HTERT RPE-1 (cell line): ENCODE data around the gene KAZN.

Experiments
- in situ Hi-C: fragments of 300-500 bp; cut with MboI; formaldehyde crosslinking; loops from 4 replicates; pipeline ENCODE4 v1.14.3; 2020; ENCODE audit warnings: low sequenced_read_pairs

The KAZN gene

DNA sequence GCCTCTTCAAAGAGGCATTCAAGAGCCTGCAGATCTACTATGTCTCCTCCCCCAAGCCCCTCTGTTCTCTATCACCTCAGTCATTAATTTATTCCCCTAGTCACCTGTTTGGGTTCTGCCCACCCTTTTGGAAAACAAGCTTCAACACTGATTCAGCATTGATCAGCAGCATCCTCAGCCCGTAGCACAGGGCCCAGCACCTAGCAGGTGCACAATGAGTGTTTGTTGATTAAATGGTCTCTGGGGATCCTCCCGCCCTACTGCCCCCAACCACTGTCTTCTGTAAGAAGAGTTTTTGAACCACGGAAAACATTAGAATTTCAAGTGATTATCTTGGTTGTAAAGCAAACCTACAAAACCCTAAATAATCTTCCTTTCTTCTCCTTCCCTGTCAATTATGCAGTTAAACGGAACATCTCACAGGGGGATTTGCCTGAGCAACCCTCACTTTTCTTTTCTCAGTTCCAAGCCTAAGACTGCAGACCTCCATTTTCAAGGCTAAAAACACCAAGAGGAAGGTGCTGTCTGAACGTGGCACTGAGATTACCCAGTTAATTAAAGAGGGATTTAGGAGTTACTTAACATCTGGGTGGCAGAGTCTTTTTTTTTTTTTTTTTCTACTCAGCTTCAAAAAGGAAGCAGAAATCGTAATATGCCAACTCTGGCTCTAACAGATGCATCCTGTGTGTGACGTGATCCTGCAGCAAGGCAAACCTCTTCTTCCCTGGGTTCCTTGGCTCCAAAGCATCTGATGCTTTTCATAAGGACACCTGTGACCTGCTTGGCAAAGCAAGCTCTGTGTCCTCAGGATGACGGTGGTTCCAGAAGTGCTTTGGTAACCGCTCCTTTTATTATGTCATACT is 163.0 kb downstream of the KAZN start:
- in situ Hi-C loops = no loop called here

DNA sequence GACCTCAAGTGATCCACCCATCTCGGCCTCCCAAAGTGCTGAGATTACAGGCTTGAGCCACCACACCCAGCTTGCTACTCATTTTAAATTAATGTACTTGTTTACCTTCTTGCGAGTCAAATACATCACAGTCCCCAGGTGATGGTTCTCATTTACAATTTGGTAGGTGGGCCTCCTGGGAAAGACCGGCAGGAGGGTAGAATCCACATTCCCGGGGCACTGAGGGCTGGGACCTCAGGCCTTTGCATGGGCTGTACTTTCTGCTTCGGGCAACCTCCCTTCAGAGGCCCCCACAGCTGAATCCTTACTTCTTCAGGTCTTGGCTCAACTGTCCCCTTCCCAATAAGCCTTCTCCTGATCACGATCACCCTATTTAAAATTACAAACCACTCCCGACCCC is 165.5 kb downstream of the KAZN start:
- in situ Hi-C loops = no loop called here

DNA sequence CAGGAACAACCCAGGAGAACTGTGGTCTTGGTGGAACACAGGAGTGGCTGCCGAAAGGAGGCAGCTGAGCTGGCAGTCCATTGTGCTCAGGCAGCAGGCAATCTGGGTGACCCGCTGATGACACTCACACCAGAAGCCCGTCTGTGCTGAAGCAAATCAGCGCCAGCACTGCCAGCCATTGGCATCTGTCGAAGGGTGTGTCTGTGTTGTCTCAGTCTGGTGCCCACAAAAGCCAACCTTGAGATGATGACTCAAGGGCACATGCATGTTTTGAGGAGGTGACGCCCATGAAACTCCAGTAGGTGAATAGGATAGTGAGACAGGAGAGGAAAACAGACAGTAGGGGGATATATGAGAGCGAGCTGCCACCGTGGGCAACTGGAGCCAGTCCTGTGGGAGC is 167.3 kb downstream of the KAZN start:
- in situ Hi-C loops = no loop called here

DNA sequence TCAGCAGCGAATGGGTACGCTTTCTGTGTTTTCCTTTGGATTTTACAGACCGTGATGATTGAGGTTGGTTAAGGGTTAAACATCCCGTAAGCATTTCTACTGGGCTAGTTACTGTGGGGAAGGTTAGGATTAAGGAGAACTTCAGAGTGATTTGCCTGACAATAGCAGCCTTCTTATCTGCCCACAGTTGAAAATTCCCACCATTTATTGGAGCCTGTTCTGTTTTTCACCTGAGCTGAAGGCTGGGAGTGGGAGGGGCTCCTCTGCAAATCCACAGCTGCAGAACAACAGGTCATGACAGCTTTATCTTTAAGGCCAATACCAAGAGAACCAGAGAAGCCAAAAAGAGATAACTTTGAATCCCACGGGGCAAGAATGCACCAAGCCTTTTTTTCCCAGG is 168.6 kb downstream of the KAZN start:
- in situ Hi-C loops = no loop called here

DNA sequence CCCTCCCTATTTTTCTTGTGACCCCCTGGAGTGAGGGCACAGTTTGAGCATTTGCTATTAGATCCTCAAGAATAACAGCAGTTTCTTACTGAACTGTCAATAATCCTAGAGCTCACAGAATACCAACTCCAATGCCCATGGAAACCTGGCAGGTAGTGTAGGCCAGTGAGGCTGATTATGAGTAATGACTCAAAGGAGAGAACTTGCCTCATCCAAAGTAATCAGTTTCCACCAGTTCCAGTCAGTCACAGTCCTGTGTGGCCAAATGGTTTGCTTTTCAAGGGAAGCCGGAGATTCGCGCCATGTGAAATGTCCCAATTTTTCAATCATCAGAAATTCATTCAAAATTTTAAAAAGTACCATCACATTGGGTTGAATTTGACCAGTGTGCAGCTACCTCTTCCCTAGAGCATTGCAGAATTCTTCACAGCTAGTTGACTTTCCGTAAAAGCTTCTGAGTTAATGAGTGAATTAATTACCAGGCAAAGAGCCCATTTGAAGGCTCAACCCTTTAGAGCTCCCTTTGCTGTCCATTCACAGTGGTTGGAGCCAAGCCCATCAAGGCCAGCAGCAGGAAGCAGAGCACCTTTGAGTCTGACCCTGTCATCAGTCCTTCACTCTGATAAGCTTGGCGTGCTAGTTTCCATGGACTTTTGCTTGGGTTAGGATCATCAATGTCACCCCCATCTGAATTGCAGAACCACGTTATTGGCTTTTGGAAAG is 170.3 kb downstream of the KAZN start:
- in situ Hi-C loops = no loop called here

DNA sequence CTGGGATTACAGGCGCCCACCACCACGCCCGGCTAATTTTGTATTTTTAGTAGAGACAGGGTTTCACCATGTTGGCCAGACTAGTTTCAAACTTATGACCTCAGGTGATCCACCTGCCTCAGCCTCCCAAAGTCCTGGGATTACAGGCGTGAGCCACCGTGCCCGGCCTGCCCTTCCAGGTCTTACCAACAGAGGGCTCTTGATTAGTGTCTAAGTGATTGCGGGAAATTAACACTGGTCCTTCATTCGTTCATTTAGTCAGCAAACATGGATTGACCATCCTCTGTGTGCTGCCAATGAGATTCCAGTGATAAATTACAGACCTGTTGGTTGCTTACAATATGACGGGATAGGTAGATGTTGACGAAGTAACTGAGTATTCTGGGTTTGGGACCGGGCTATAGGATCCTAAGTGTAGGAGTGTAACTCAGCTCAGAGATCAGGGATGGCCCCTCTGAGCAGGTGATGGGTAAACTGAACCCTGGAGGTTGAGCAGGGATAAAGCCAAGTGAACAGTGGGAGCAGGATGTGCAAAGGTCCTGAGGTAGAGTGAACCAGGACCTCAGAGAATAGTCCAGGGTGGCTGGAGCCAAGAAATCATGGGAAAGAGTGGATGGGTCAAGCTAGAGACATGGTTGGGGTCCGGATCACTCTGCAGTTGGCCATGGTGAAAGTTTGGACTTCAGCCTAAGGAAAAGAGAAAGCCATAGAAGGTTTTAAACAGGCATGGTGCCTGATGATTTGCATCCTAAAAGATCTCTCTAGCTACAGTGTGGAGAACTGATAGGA is 171.2 kb downstream of the KAZN start:
- in situ Hi-C loops = no loop called here

DNA sequence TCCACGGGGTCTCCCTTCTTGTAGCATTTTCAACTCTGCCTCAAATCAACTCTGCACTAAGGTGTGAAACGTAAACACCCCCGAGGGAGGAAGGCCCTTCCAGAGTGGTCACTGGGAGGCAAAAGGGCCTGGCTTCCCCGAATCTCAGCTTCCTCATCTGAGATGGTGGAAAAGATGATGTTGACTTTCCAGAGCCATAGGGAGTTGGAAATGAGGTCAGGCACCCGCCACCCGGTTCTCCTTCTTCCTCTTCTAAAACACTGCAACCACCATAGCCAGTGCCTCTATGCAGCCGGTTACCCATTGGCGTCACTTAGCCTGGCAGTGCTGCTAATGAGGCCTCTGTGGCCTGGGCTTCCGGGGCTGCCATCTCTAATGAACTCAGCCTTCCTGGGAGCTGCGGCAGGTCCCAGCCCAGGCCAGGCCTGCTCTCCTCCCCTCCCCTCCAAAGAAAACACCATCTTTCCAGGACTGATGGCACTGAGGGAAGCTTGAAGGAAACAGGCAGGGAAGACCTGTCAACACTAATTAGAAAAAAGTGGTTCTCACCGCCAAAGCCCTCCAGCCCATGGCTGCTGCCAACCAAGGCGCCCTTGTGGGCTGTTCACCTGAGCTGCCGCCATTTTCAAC is 175.0 kb downstream of the KAZN start:
- in situ Hi-C loops = no loop called here

DNA sequence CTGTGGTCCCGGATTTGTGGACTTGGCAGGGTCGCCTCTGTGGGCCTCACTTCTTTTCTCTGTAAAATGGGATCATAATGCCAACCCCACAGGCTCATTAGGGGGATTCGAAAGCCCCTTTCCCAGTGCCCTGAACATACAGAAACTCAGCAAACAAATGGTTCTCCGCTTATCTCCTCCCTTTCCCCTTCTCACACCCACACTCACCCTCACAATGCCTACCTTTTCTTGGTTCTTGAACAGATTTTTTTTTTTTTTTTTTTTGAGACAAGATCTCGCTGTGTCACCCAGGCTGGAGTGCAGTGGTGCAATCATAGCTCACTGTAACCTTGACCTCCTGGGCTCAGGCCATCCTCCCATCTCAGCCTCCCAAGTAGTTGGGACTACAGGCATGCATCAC is 175.7 kb downstream of the KAZN start:
- in situ Hi-C loops = no loop called here

DNA sequence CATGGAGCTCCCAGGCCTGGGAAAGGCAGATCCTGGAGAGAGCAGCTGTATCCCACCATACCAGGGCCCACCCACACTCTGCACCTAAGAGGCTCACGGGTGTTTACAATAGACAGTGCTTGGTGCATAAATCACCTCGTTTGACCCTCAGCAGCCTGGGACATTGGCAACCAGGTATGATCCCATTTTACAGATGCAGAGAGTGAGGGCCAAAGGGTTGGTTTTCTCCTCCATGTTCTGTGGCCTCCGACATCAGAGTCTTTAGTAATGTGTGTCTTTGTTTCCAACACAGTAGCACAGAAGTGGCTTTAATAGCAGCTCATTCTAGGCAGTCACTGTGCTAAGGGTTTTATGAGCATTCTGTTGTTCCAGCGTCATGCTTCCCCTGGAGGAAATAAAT is 176.5 kb downstream of the KAZN start:
- in situ Hi-C loops = no loop called here

DNA sequence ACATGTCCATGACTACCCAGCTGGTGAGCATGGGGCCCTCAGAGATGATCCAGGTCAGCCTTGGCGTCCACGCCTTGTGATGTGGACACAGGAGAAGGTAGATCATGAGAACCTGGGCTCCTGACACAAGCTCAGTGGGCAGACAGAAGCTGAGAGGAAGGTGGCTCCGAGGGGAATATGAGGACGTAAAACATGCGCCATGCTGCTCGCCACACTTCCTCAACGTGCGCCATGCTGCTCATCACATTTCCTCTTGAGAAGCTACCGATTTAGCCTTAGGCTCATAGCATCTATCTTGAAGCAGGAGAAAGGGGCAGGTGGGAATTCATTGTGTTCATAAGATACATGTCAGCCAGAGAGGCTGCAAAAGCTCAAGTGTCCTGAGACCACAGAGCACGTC is 176.9 kb downstream of the KAZN start:
- in situ Hi-C loops = no loop called here

DNA sequence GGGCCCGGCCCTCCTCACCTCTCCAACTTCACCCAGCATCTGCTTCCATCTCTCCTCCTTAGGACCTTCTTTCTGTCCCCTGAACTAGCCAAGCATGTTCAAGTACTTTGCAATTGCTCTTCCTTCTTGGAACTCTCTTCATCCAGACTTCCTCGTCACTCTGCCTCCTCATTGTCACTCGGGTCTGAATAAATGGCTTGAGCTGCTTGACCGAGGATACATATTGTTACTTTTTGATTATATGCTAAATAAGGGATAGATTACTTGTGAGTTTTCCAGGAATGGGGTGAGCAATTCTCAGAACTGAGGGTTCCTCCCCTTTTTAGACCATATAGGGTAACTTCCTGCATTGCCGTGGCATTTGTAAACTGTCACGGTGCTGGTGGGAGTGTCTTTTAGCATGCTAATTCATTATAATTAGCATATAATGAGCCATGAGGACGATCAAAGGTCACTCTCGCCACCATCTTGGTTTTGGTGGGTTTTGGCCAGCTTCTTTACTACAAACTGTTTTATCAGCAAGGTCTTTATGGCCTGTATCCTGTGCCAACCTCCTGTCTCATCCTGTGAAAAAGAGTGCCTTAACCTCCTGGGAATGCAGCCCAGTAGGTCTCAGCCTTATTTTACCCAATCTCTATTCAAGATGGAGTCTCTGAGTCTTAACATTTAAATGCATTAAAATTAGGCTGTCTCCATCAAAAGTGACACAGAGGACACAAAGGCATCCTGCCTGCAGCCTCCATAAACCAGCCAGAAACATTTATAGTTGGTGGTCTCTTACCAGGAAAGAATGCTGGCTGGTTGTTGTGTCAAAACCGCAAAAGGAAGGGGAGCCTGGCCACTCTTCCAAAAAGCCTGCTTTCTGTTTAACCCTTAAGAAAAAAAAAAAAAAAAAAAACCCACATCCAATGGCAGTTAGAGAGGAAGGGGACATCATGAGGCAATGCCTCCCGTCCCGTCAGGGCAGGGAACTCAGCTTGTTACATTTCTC is 179.3 kb downstream of the KAZN start:
- in situ Hi-C loops = no loop called here

DNA sequence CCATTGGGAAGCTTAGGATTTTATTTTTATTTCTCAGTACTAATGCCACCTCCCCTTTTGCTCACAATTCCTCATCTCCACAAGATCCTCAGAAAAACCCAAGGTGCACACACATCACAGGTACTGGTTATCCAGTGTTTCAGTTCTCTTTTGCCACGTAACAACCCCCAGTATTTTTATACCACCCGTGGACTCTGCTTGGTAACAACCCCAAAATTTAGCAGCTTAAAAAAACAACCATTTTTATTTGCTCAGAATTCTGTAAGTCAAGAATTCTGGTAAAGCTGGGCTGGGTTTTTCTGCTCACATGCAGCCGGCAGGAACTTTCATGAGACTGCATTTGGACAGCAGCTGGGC is 180.0 kb downstream of the KAZN start:
- in situ Hi-C loops = no loop called here

DNA sequence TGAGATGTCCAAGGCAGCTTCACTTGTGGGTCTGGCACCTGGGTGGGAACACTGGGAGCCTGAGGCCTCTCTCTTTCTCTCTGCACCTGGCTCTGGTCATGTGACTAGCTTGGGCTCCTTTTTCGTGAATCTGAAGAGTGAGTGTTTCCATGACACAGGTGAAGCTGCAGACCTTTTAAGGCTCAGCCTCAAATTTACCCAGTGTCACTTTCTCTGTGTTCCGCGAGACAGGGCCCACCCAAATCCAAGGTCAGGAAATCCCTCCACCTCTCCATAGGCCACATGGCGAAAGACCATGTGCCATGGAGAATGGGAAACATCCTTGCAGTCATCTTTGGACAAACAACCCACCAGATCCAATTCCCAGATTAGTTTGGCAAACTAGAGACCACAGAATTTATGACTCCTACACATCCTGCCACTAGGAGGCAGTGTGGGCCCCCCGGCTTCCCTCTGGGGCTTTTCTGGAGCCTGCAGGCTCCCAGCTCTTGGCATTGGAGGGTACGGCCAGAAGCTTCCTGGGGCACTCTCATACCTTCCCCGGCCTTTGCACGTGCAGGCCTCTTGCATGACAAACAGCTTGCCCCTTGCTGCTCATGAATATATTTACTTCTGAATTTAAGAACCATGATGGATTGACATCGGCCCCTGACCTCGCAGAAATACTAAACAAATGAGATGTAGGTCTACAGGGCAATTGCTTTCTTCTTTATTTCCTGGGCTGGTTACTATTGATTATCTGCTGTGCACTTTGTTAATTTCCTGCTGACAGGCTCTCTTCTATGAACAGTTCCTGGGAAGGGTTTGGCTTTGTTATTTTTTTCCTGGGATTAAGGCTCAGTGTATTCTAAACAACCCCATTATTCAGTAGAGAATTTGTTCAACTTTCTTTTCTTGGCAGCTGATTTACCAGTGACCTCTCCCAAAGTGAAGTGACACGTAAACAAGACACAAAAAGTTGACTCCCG is 180.7 kb downstream of the KAZN start:
- in situ Hi-C loops = no loop called here

DNA sequence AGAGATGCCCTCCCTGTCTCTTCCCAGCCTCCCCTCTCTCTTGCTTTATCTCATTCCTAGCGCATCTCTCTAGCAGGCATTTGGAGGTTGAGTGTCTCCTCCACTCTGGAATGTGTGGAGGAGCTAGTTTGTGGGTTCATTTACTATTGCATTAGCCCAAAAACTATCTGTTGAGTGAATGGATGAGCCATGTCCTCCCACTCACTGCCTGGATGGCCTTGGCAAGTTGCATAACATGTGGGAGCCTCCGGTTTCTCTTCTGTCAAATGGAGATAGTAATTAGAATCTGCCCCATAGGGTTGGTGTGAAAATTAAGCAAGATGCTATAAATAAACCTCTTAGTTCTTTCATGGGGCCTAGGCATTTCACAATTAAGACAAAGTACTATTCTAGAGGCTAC is 181.8 kb downstream of the KAZN start:
- in situ Hi-C loops = no loop called here

DNA sequence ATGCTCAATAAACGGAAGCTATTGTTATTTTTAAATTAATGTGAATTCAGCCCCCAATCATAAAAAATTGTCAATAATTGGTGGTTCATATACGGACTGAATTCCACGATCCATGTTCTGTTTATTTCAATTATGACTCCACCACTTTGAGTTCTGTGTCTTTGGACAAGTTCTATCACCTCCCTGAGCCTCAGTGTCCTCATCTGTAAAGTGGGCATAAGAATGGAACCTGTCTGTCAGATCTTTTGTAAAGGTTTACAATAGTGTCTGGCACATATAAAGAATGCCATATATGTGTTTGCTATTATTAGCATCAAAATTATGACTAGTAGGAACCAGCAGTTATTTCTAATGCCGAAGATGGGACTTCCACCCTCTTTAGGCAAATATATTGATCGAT is 183.3 kb downstream of the KAZN start:
- in situ Hi-C loops = no loop called here

DNA sequence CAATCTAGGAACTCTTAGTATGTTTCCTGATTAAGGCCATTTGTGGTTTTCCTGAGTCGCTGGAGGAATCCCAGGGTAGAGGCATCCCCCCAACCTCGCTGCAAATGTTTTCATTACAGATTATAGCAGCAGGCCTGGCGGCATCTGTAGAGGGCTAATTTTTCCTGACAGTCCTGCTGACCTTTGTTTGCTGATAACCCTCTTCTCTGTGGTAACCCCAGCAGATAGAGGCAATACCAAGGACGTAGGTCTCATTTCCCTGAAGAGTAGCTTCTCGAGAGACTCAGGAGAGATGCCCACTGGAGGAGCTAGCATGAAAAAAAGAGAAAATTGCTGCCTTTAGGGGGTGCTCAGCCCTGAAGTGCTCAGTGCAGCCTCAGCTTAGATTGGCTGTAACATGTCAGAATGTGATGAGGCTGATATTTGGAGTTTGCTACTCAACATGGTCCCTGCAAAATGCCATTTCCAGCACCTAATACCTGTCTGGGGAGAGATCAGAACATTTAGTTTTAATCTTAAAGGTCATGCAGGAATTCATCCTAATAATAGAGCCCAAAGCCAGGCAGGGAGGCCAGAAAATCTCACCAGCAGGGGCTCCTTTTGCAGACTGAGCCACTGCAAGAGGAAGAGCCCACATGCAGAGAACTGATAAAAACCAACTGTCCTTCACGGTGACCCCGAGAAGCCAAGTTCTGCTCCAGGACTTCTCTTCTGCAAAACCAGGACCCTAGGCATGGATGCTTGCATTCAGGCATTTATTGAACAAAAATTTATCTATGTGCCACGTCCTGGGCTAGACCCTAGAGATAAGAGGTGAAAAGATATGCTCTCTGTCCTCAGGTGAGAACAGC is 184.5 kb downstream of the KAZN start:
- in situ Hi-C loops = no loop called here

DNA sequence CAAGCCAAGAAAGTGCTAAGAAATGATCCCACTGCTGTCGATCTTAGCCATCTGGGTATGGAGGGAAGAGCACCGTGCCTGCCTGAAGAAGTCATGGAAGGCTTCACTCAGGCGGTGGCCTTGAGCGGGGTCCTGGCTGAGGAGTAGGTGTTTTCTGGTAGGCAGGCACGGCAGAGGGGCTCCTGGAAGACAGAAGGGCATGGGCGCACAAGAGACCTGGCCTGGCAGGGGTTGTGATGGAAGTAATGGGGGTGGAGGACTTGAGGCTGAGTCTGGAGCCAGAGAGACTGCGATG is 185.1 kb downstream of the KAZN start:
- in situ Hi-C loops = no loop called here
